Heart left ventricle (tissue), 16 donors: ENCODE measurements around the gene DCUN1D2. TPM values are rescaled to one million over a fixed set of nuclear protein-coding genes. Genes with fewer than 3 reads are reported as not detected.

Experiments
- ATAC-seq, 4 donors: fragments of 200-7000 bp; cut with Tn5 transposase; one replicate each; pipeline ENCODE4 v1.9.1; 2020 to 2022; ENCODE audit warnings: moderate library complexity in 4 of 4, mild to moderate bottlenecking in 3 of 4, moderate number of reproducible peaks in 1 of 4
- DNase-seq, 5 donors: peaks; one replicate each; pipeline ENCODE4 v3.0.0-alpha.2; 2020
- H3K27ac ChIP-seq, 12 donors: fragments of 200-600 bp; sonication (generic) in 4 of 12; one replicate each; pipeline versions ENCODE4 v1.5.0 to v1.8.0; 2016 to 2022; ENCODE audit warnings: mild to moderate bottlenecking in 2 of 12
- H3K27me3 ChIP-seq, 9 donors: fragments of 200-600 bp; sonication (generic) in 2 of 9; one replicate each; pipeline versions ENCODE4 v1.5.1 to v1.8.0; 2016 to 2022; ENCODE audit warnings: mild to moderate bottlenecking in 3 of 9
- H3K36me3 ChIP-seq, 9 donors: fragments of 200-600 bp; sonication (generic) in 2 of 9; one replicate each; pipeline versions ENCODE4 v1.5.0 to v1.8.0; 2018 to 2022; ENCODE audit warnings: mild to moderate bottlenecking in 2 of 9
- H3K4me1 ChIP-seq, 12 donors: fragments of 200-600 bp; sonication (generic) in 4 of 12; one replicate each; pipeline versions ENCODE4 v1.5.0 to v1.8.0; 2016 to 2022; ENCODE audit warnings: mild to moderate bottlenecking in 3 of 12
- H3K4me3 ChIP-seq, 12 donors: fragments of 200-600 bp; sonication (generic) in 4 of 12; one replicate each; pipeline versions ENCODE4 v1.5.0 to v1.8.0; 2017 to 2022; ENCODE audit warnings: mild to moderate bottlenecking in 9 of 12, moderate library complexity in 4 of 12
- H3K9me3 ChIP-seq, 12 donors: fragments of 200-600 bp; sonication (generic) in 4 of 12; one replicate each; pipeline versions ENCODE4 v1.5.0 to v1.8.0; 2016 to 2022; ENCODE audit warnings: mild to moderate bottlenecking in 1 of 12
- CTCF ChIP-seq, 12 donors: fragments of 200-600 bp; sonication (generic) in 4 of 12; IDR thresholded peaks; one replicate each; pipeline versions ENCODE4 v1.5.0 to v1.8.0; 2018 to 2022; ENCODE audit warnings: antibody characterized with exemption in 12 of 12, mild to moderate bottlenecking in 5 of 12
- POLR2A ChIP-seq, 2 donors: fragments of 450-650 bp; IDR thresholded peaks; one replicate each; pipeline ENCODE4 v1.6.1; 2017; ENCODE audit warnings: antibody characterized with exemption in 2 of 2, mild to moderate bottlenecking in 2 of 2, moderate library complexity in 2 of 2
- WGBS, 4 donors: extraction: QIAGEN DNeasy Blood & Tissue Kit in 2 of 4; methylation state at CpG; one replicate each; pipeline versions ENCODE4 v1.1.5 to v1.1.7; 2013 to 2018; 5-methylcytosine and 5-hydroxymethylcytosine counted together
- intact Hi-C, 10 donors: fragments of 100-400 bp; cut with DNase I; formaldehyde crosslinking; loops; one replicate each; pipeline versions ENCODE4 v1.11.1 to v1.14.2; 2022
- polyA plus RNA-seq, 2 donors: library from polyadenylated mRNA; stranded (reverse); fragments of 200-250 nt; gene quantifications; one replicate each; pipeline ENCODE4 v1.2.3, GENCODE V29; 2013
- total RNA-seq, 9 donors: library from RNA; depleted of rRNA in 2 of 9; stranded (reverse); fragments of >200 nt in 2 of 9; fragmentation: NEBNext Ultra II Directional in 3 of 9; extraction: Animal tissue kit (Norgen Biotek cat#: 25700) in 3 of 9; gene quantifications; one replicate each; pipeline versions ENCODE4 v1.1.0 to v1.2.4, GENCODE V29; 2016 to 2023
- donor health status: ischemic (EF 13 %, LVEDD 7.1; RV severe dilation, severe dysfunction).
- donor health status: healthy with polysubstance abuse.
- donor health status: DM: no; HTN: yes; CAD: no.
- donor health status: DM: no; HTN: no; CAD: no.
- donor health status: ischemic (EF 25% LVEDD 6.9; RV normal size, moderate dysfunction).
- donor health status: ischemic (EF 25% LVEDD 5.7; RV mildly dilated, moderate dysfunction).
- donor health status: healthy.
- donor health status: DM: yes; HTN: yes; CAD: no.
- donor health status: ischemic (EF 35%, LVEDD 5.7; RV mildly dilated, moderate dysfunction).
- donor health status: nonischemic (EF 11% LVEDD 7.7; RV severe dilation, severe dysfunction).
- donor health status: DM: yes; HTN: yes; CAD: no.
- donor health status: PGD.
- donor health status: ischemic (EF 29% LVEDD 5.4; RV normal size, mild dysfunction).
- donor health status: nonischemic (EF 23%, LVEDD 6.1; RV moderate dilation, normal function).

DCUN1D2 gene
- total and polyA plus RNA-seq, 11 donors = 68.7 to 247 (median 153) TPM

DNA sequence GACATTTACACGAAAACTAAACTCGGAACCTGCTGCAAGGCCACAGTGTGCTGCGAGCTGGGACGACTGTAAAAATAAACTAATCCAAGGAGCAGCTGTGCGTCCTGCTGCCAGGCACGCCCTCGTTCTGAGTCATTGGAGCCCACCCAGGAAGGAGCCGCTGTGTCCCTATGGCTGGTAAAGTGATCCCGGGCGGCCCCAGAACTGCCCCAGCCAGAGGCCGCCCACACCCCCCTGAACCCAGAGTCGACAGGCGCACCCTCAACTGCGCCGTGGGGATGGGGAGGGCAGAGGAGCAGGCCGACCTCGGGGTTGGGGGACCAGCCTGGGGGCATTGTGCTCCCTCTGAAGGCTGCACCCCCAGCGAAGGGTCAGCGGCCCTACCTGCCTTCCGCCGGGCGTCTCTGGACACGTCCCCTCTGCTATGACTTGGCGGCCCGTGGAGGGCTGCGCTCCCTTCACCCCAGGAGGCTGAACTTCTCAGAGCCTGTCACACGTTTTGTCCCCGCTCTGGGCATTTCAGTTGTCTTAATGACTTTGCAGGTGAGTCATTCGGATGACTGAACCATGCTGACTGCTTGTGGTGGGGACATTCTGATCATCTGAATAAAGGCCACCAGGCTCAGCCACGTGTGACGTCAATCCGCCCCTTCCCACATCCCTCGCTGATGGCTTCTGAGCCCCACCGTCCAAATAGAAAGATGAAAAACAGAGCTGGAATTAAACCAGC is 79.9 kb downstream of the DCUN1D2 start:
- intact Hi-C loops = no loop called here
- Histone ChIP-seq H3K36me3 (no peaks in the 10 kb centered on the region), H3K9me3 (no peaks in the 10 kb centered on the region), H3K27me3 (peaks cover 0 to 13% (median 0%) of the 10 kb centered on the region in 9 donors), H3K27ac (peak overlapping the region; percentile 67 to 95 (median 79)), H3K4me3 (no peak overlapping the region), H3K4me1 (peaks cover 0 to 75% (median 25%) of the 10 kb centered on the region in 12 donors)
- DNase-seq = peak in 4 of 5 donors; percentile 10 to 55 (median 34)
- WGBS, 4 donors = 70 to 80% (median 78%) methylated on average over 26 to 34 of the region's 34 CpGs
- TF ChIP-seq POLR2A (IDR thresholded peaks at IDR 0.05) (no peak), CTCF (IDR thresholded peaks at IDR 0.05) (no peak)
- ATAC-seq = no peak

DNA sequence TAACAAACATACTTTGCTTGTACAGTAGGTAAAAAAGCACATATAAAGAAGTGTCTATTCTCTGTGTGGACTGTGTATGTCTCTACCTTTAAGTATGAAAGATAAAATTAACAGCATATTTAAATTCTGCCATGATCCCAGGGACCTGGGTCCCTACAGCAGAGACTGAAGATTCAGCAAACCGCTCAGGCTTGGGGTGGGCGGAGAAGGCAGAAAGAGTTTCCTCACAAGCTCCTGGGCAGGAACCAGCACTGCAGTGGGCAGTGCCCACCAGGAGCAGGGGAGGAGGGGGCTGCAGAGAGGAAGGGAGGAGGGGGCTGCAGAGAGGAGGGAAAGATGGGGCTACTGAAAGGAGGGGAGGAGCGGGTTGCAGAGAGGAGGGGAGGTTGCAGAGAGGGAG is 81.9 kb downstream of the DCUN1D2 start:
- no peaks in the 10 kb centered on the region for H3K9me3 ChIP-seq
- no peaks in the 10 kb centered on the region for H3K36me3 ChIP-seq
- DNase-seq (peak in 1 of 5 donors; percentile 17), ATAC-seq (no peak)
- intact Hi-C loops = no loop called here
- no peak overlapping the region for H3K4me3 ChIP-seq
- 69 to 79% (median 73%) methylated on average over 3 of the region's 3 CpGs for WGBS, 4 donors
- no peak for TF ChIP-seq POLR2A (IDR thresholded peaks at IDR 0.05)
- no peak for TF ChIP-seq CTCF (IDR thresholded peaks at IDR 0.05)
- H3K27me3 ChIP-seq = peaks cover 0 to 17% (median 0%) of the 10 kb centered on the region in 9 donors
- peaks cover 0 to 75% (median 16%) of the 10 kb centered on the region in 12 donors for H3K4me1 ChIP-seq
- peak overlapping the region in 11 of 12 donors; percentile 35 to 95 (median 68) for H3K27ac ChIP-seq

DNA sequence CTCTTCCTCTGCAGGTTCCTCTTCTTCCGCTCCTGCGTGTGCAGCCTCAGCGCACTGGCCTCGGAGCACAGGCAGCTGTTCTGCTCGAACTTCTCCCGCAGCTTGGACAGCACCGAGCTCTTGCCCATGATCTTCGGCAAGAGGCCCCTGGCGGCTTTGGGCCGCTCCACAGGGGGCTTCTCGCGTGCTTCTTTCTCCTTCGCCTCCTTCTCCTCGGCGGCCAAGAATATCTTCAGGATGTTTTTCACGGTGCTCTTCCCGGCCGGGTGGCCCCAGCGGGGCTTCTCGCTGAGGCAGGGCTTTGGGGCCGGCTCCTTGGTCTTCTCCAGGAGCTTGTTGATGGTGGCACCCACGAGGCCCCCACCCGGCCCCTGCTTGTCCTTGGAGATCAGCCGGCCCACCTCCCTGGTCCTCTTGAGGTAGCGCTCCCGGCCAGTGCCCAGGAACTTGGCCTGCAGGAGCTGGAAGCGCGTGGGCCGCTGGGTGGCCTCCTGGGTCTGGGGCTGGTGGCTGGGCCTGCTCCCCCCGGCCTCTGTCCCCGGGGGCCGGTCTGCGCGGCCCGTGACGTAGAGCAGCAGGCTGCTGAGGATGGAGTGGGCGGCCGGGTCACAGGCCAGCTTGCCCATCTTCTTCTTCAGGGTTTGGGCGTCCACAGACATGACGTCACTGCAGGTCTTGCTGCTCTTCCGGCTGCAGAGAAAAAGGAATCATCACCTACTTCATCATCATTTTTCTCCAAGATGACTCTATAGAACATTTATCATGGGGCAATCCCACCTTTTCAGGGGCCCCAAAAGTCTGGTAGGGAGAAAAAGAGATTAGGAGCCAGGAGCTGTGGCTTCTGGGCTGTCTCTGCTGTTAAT is 82.7 kb downstream of the DCUN1D2 start:
- Histone ChIP-seq H3K27ac (peak overlapping the region; percentile 20 to 95 (median 67)), H3K27me3 (peaks cover 0 to 17% (median 0%) of the 10 kb centered on the region in 9 donors), H3K4me1 (peaks cover 0 to 78% (median 17%) of the 10 kb centered on the region in 12 donors), H3K36me3 (no peaks in the 10 kb centered on the region), H3K4me3 (no peak overlapping the region), H3K9me3 (no peaks in the 10 kb centered on the region)
- TF ChIP-seq POLR2A (IDR thresholded peaks at IDR 0.05) (no peak), CTCF (IDR thresholded peaks at IDR 0.05) (no peak)
- ATAC-seq (no peak), DNase-seq (peak in 4 of 5 donors; percentile 9 to 60 (median 26))
- 67 to 73% (median 71%) methylated on average over 35 to 41 of the region's 41 CpGs for WGBS, 4 donors
- intact Hi-C loops = no loop called here

DNA sequence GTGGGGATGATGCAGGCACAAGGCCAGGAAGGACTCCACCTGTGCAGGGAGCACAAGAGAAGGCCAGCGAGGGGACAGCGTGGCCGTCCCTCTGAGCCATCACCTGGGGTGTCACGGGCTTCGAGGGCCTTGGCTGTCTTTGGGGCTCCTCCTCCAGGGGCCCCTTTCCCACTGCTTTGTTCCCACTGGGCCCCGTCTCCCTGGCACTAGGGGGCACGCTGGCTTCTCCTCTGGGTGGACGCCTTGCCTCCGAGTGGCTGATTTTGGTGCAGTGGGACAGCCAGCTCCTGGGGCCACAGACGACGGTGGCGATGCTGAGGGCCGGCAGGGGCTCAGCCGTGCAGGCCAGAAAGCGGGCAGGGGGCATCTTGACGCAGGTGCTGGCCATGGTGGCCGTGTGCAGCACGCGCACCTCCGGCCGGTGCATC is 83.4 kb downstream of the DCUN1D2 start:
- H3K4me3 ChIP-seq = no peak overlapping the region
- ATAC-seq (no peak), DNase-seq (peak in 3 of 5 donors; percentile 15 to 37 (median 22))
- no peaks in the 10 kb centered on the region for H3K9me3 ChIP-seq
- 85 to 91% (median 90%) methylated on average over 16 to 21 of the region's 21 CpGs for WGBS, 4 donors
- H3K27ac ChIP-seq = peak overlapping the region in 9 of 12 donors; percentile 24 to 95 (median 66)
- peaks cover 0 to 17% (median 0%) of the 10 kb centered on the region in 9 donors for H3K27me3 ChIP-seq
- H3K4me1 ChIP-seq = peaks cover 0 to 74% (median 19%) of the 10 kb centered on the region in 12 donors
- intact Hi-C loops = no loop called here
- TF ChIP-seq POLR2A (IDR thresholded peaks at IDR 0.05) (no peak), CTCF (IDR thresholded peaks at IDR 0.05) (no peak)
- no peaks in the 10 kb centered on the region for H3K36me3 ChIP-seq
